PC-9 (cell line): ENCODE measurements around the gene CHIC2. TPM values are rescaled to one million over a fixed set of nuclear protein-coding genes. Genes with fewer than 3 reads are reported as not detected.

ENCODE experiments used
- BruUV-seq: library from RNA; stranded (reverse); fragments of 400-500 nt; replicated peaks from 2 replicates; lab custom pipeline; 2021; lab: Mats Ljungman, UMichigan
- CTCF ChIA-PET: fragments of 300-600 bp; sonication (Branson Sonifier 250); formaldehyde crosslinking; loops from one replicate; lab custom pipeline; 2022; ENCODE audit warnings: antibody characterized with exemption; lab: Charles Lee
- POLR2A ChIA-PET: fragments of 300-600 bp; sonication (Branson Sonifier 250); formaldehyde crosslinking; loops from one replicate; lab custom pipeline; 2022; ENCODE audit warnings: antibody characterized with exemption; ENCODE audit not compliant: unreplicated experiment; lab: Charles Lee
- DNase-seq, 2 experiments: peaks; one replicate each; pipeline versions ENCODE4 v3.0.0 to v3.0.0-alpha.2; 2015 to 2022; ENCODE audit warnings: mixed read lengths in 1 of 2
- H2AFZ ChIP-seq: fragments of 200-600 bp; sonication (generic); 2 replicates; pipeline ENCODE4 v1.8.1; 2017; ENCODE audit warnings: antibody characterized with exemption
- H3F3A ChIP-seq: fragments of 200-600 bp; sonication (generic); 2 replicates; pipeline ENCODE4 v1.8.1; 2017; ENCODE audit warnings: antibody characterized with exemption, mild to moderate bottlenecking, low read depth; ENCODE audit not compliant: insufficient read depth
- H3K27ac ChIP-seq: fragments of 200-600 bp; sonication (generic); 2 replicates; pipeline ENCODE4 v1.6.1; 2016; ENCODE audit warnings: mixed run types
- H3K27me3 ChIP-seq: fragments of 200-600 bp; sonication (generic); 2 replicates; pipeline ENCODE4 v1.6.1; 2016; ENCODE audit warnings: low read depth, mixed run types; ENCODE audit not compliant: insufficient read depth
- H3K36me3 ChIP-seq: fragments of 200-600 bp; sonication (generic); 2 replicates; pipeline ENCODE4 v1.6.1; 2016; ENCODE audit warnings: low read depth, mixed run types
- H3K4me1 ChIP-seq: fragments of 200-600 bp; sonication (generic); replicated peaks from 2 replicates; pipeline ENCODE4 v1.6.1; 2016; ENCODE audit warnings: mixed run types; ENCODE audit not compliant: insufficient read depth
- H3K4me2 ChIP-seq: fragments of 200-600 bp; sonication (generic); 2 replicates; pipeline ENCODE4 v1.6.1; 2017; ENCODE audit warnings: mixed run types
- H3K4me3 ChIP-seq: fragments of 200-600 bp; sonication (generic); 2 replicates; pipeline ENCODE4 v1.6.1; 2016; ENCODE audit warnings: mixed run types
- H3K79me2 ChIP-seq: fragments of 200-600 bp; sonication (generic); 2 replicates; pipeline ENCODE4 v1.6.1; 2017; ENCODE audit warnings: low read depth, mixed run types
- H3K9me2 ChIP-seq: fragments of 200-600 bp; sonication (generic); 2 replicates; pipeline ENCODE4 v1.8.1; 2017; ENCODE audit warnings: mild to moderate bottlenecking; ENCODE audit not compliant: insufficient read depth
- H3K9me3 ChIP-seq: fragments of 200-600 bp; sonication (generic); 2 replicates; pipeline ENCODE4 v1.8.1; 2016; ENCODE audit warnings: low read depth; ENCODE audit not compliant: insufficient read depth
- H4K20me1 ChIP-seq: fragments of 200-600 bp; sonication (generic); 2 replicates; pipeline ENCODE4 v1.8.1; 2017; ENCODE audit not compliant: insufficient read depth
- CTCF ChIP-seq: fragments of 200-600 bp; sonication (generic); conservative IDR thresholded peaks from 2 replicates; pipeline ENCODE4 v1.6.1; 2017; ENCODE audit warnings: mixed run types, antibody characterized with exemption, mild to moderate bottlenecking, moderate library complexity
- EZH2 ChIP-seq: fragments of 200-600 bp; sonication (generic); IDR thresholded peaks from 2 replicates; pipeline ENCODE4 v1.8.0; 2017; ENCODE audit warnings: antibody characterized with exemption, low read depth
- intact Hi-C: fragments of 100-400 bp; cut with micrococcal nuclease; formaldehyde crosslinking; loops from one replicate; pipeline ENCODE4 v1.10.0; 2022; ENCODE audit not compliant: unreplicated experiment
- total RNA-seq: library from RNA; stranded (reverse); gene quantifications from 2 replicates; pipeline ENCODE4 v1.2.3, GENCODE V29; 2021

CHIC2 gene
- total RNA-seq, 1 experiment from 2014 or later = 12.1 TPM

GRCh38 chr4:54090804-54091623, 26.6 kb upstream of the CHIC2 start:
- H3K27ac ChIP-seq = no peak overlapping the region
- no peaks in the 10 kb centered on the region for H3F3A ChIP-seq
- peak in 1 of 2 experiments; percentile 26 for DNase-seq
- H3K79me2 ChIP-seq = no peaks in the 10 kb centered on the region
- H3K36me3 ChIP-seq = no peaks in the 10 kb centered on the region
- peak overlapping the region; percentile 93 for H3K4me2 ChIP-seq
- H3K4me1 ChIP-seq = peaks cover 3% of the 10 kb centered on the region; the same call in 1 of the 2 replicates
- no TSS peak for BruUV-seq
- CTCF ChIA-PET = no interaction called here
- no peaks in the 10 kb centered on the region for H4K20me1 ChIP-seq
- intact Hi-C loops = loop anchor here (10.0 kb wide), 1 partner anchor 124 kb away; no protein-coding TSS in a partner anchor
- H3K27me3 ChIP-seq = no peaks in the 10 kb centered on the region
- no peaks in the 10 kb centered on the region for H3K9me2 ChIP-seq
- POLR2A ChIA-PET = no interaction called here
- peak overlapping the region; percentile 69; the same call in 1 of the 2 replicates for H3K4me3 ChIP-seq
- no peaks in the 10 kb centered on the region for H3K9me3 ChIP-seq
- no peak for TF ChIP-seq CTCF
- no peak for TF ChIP-seq EZH2
- peak overlapping the region; percentile 79; the same call in 1 of the 2 replicates for H2AFZ ChIP-seq

- BruUV-seq = no TSS peak
- Histone ChIP-seq H3F3A (no peaks in the 10 kb centered on the region), H3K27me3 (no peaks in the 10 kb centered on the region), H3K4me2 (no peak overlapping the region), H4K20me1 (no peaks in the 10 kb centered on the region), H3K9me2 (no peaks in the 10 kb centered on the region), H3K4me3 (no peak overlapping the region), H3K4me1 (peaks cover 8% of the 10 kb centered on the region), H3K27ac (no peak overlapping the region), H3K79me2 (no peaks in the 10 kb centered on the region), H3K36me3 (no peaks in the 10 kb centered on the region), H2AFZ (no peak overlapping the region), H3K9me3 (no peaks in the 10 kb centered on the region)
- CTCF ChIA-PET = no interaction called here
- intact Hi-C loops = loop anchor here (10.0 kb wide), 1 partner anchor 124 kb away; no protein-coding TSS in a partner anchor
- TF ChIP-seq CTCF (no peak), EZH2 (no peak)
- POLR2A ChIA-PET = no interaction called here
- DNase-seq = no peak
Observed at GRCh38 chr4:54090404-54090803, 26.0 kb upstream of the CHIC2 start.

DNA sequence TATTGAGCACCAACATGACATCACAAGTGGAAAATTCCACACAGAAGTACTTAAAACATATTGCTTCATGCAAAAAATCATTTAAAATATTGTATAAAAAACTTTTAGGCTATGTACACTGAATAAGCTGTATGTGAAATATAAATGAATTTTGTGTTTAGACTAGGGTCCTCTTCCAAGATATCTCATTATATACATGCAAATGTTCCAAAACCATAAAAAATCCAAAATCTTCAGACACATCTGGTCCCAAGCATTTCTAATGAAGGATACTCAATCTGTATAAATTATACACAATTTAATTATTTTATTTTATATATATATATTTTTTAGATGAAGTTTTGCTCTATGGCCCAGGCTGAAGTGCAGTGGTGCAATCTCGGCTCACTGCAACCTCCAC, 25.5 kb upstream of the CHIC2 start:
- Histone ChIP-seq H3K4me3 (no peak overlapping the region), H3K27ac (no peak overlapping the region), H3K9me2 (no peaks in the 10 kb centered on the region), H3K9me3 (no peaks in the 10 kb centered on the region), H3K36me3 (no peaks in the 10 kb centered on the region), H4K20me1 (no peaks in the 10 kb centered on the region), H3K4me1 (peaks cover 12% of the 10 kb centered on the region), H3K79me2 (no peaks in the 10 kb centered on the region), H2AFZ (no peak overlapping the region), H3K4me2 (no peak overlapping the region), H3F3A (no peaks in the 10 kb centered on the region), H3K27me3 (no peaks in the 10 kb centered on the region)
- CTCF ChIA-PET = no interaction called here
- DNase-seq = no peak
- no peak for TF ChIP-seq CTCF
- no peak for TF ChIP-seq EZH2
- intact Hi-C loops = loop anchor here (10.0 kb wide), 1 partner anchor 125 kb away; no protein-coding TSS in a partner anchor
- BruUV-seq = no TSS peak
- POLR2A ChIA-PET = no interaction called here
